Lower leg skin (tissue), 3 donors: Measurements from ENCODE around the gene CLIP4.

Source experiments
- POLR2A ChIP-seq, 2 donors: fragments of 450-650 bp; IDR thresholded peaks; one replicate each; pipeline ENCODE4 v1.6.1; 2016 to 2017; ENCODE audit warnings: antibody characterized with exemption in 2 of 2, mild to moderate bottlenecking in 1 of 2, moderate library complexity in 1 of 2
- TF ChIP-seq, protein P1 (sequence below), 3 donors: fragments of 450-650 bp; IDR thresholded peaks; one replicate each; pipeline ENCODE4 v1.5.1; 2016; ENCODE audit warnings: antibody characterized with exemption in 3 of 3, mild to moderate bottlenecking in 3 of 3, moderate library complexity in 2 of 3

GRCh38 chr2:29220506-29221270 is 105.5 kb downstream of the CLIP4 start:
- TF ChIP-seq, protein P1, sequence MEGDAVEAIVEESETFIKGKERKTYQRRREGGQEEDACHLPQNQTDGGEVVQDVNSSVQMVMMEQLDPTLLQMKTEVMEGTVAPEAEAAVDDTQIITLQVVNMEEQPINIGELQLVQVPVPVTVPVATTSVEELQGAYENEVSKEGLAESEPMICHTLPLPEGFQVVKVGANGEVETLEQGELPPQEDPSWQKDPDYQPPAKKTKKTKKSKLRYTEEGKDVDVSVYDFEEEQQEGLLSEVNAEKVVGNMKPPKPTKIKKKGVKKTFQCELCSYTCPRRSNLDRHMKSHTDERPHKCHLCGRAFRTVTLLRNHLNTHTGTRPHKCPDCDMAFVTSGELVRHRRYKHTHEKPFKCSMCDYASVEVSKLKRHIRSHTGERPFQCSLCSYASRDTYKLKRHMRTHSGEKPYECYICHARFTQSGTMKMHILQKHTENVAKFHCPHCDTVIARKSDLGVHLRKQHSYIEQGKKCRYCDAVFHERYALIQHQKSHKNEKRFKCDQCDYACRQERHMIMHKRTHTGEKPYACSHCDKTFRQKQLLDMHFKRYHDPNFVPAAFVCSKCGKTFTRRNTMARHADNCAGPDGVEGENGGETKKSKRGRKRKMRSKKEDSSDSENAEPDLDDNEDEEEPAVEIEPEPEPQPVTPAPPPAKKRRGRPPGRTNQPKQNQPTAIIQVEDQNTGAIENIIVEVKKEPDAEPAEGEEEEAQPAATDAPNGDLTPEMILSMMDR (IDR thresholded peaks at IDR 0.05): no peak
- TF ChIP-seq POLR2A (IDR thresholded peaks at IDR 0.05): no peak
